ENCODE results near the gene KSR1.
"Not testable (repeated sequence)": the region's sequence is repeated elsewhere in the genome, so short reads cannot be mapped to it uniquely, and the experiment has no call there.

KSR1 gene

DNA sequence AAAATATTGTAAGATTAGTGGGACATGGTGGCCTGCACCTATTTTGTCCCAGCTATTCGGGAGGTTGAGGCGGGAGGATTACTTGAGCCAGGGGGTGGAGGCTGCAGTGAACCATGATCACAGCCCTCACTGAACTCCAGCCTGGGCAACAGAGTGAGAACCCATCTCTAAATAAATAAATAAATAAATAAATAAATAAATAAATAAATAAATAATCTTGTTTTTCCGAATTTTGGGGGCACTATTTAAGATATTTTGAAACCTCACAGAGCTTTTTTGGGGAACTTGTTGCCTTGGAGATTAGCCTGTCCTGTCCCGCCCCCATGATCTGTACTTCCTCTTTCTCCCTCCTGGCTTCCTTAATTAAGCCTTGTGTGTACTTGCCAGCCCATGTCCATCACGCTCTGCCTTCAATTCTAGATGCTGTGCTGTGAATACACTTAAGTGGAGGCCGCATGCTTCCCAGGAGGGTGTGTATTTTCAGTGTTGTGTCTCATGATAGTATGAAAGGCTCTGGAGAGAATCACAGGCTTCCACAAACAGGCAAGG, 179.1 kb downstream of the KSR1 start:
- H3K27ac ChIP-seq, result no peak overlapping the region
- TF ChIP-seq CTCF (IDR thresholded peaks at IDR 0.05) (no peak), ZFX (IDR thresholded peaks at IDR 0.05; ENCODE audit: borderline replicate concordance) (no peak)

- not testable (repeated sequence) for H3K27ac ChIP-seq
Measured at GRCh38 chr17:27636005-27636520, 179.8 kb downstream of the KSR1 start.

GRCh38 chr17:27637818-27638217, 181.6 kb downstream of the KSR1 start:
- not testable (repeated sequence) for H3K27ac ChIP-seq

GRCh38 chr17:27638415-27638914, 182.2 kb downstream of the KSR1 start:
- not testable (repeated sequence) for H3K27ac ChIP-seq

GRCh38 chr17:27640790-27641189, 184.5 kb downstream of the KSR1 start:
- no peak overlapping the region for H3K27ac ChIP-seq
- no peak for TF ChIP-seq CTCF (IDR thresholded peaks at IDR 0.05)
- TF ChIP-seq ZFX (IDR thresholded peaks at IDR 0.05; ENCODE audit: borderline replicate concordance), result no peak

GRCh38 chr17:27644586-27644985, 188.3 kb downstream of the KSR1 start:
- H3K27ac ChIP-seq, result no peak overlapping the region
- TF ChIP-seq CTCF (IDR thresholded peaks at IDR 0.05) (no peak), ZFX (IDR thresholded peaks at IDR 0.05; ENCODE audit: borderline replicate concordance) (no peak)

GRCh38 chr17:27645621-27646020, 189.4 kb downstream of the KSR1 start:
- TF ChIP-seq CTCF (IDR thresholded peaks at IDR 0.05), result peak; percentile 50
- not testable (repeated sequence) for H3K27ac ChIP-seq

DNA sequence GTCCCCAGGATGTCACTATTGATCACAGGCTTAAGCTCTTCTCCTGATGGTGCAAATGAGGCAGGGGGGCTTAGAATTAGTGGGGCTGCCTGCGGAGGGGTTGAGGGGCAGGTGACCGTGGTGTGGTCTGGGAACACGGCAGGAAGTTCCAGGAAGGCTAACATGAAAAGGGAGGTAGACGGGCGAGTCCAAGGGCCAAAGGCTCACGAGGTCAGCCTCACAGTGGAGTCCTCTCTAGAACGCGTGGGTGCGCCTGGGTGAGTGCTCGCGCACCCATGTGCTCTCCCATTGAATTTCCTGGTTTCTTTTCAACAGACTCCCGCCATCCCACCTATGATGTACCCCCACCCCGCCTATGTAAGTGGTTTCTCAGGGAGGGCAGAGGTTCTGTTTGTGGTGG, 190.0 kb downstream of the KSR1 start:
- no peak overlapping the region for H3K27ac ChIP-seq
- no peak for TF ChIP-seq CTCF (IDR thresholded peaks at IDR 0.05)
- TF ChIP-seq ZFX (IDR thresholded peaks at IDR 0.05; ENCODE audit: borderline replicate concordance), result no peak

DNA sequence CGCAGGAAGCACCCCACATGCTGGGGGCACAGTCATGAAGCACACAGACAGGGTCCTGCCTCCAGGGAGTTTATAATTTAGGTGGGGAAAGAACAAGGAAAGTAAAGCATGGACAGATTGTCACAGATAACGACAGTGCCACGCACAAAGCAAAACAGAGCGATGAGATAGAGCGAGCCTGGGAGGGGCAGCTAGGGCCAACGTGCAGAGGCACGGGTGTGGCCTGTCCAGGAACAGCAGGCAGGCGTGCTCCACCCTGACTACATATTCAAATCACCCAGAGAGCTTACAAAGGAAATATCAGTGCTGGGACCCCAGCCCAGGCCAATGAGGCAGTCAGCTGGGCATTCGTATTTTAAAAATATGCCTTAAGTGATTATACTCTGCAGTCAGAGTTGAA, 191.5 kb downstream of the KSR1 start:
- TF ChIP-seq CTCF (IDR thresholded peaks at IDR 0.05) (no peak), ZFX (IDR thresholded peaks at IDR 0.05; ENCODE audit: borderline replicate concordance) (no peak)
- no peak overlapping the region for H3K27ac ChIP-seq

- not testable (repeated sequence) for H3K27ac ChIP-seq
Measured at GRCh38 chr17:27649111-27649571, 192.9 kb downstream of the KSR1 start.

All from 22Rv1 (cell line).